Fibroblast of villous mesenchyme (primary cell): ENCODE measurements around the gene GPC1. TPM values are rescaled to one million over a fixed set of nuclear protein-coding genes. Genes with fewer than 3 reads are reported as not detected.

Source experiments
- DNase-seq: peaks from one replicate; pipeline ENCODE4 v3.0.0-alpha.2; 2010; ENCODE audit warnings: low read depth
- H3K4me3 ChIP-seq: 2 replicates; pipeline ENCODE4 v1.5.1; 2011; ENCODE audit warnings: low read depth, mild to moderate bottlenecking, low read length
- CTCF ChIP-seq: IDR thresholded peaks from 2 replicates; pipeline ENCODE4 v1.5.1; 2012; ENCODE audit warnings: low read depth, mild to moderate bottlenecking, low read length; ENCODE audit not compliant: insufficient read depth
- total RNA-seq: library from RNA; depleted of rRNA; stranded (reverse); fragments of >200 nt; gene quantifications from 2 replicates; pipeline ENCODE4 v1.2.3, GENCODE V29; 2012

Gene GPC1
- total RNA-seq, 1 donor: 88.9 TPM

GRCh38 chr2:240507778-240508251 lies 72.4 kb downstream of the GPC1 start:
- DNase-seq: no peak
- TF ChIP-seq CTCF: no peak
- H3K4me3 ChIP-seq: no peak overlapping the region

- TF ChIP-seq CTCF: no peak
- no peak for DNase-seq
- H3K4me3 ChIP-seq: no peak overlapping the region
Observed at GRCh38 chr2:240508832-240509545, 73.5 kb downstream of the GPC1 start.

GRCh38 chr2:240509667-240510512 lies 74.4 kb downstream of the GPC1 start:
- TF ChIP-seq CTCF: no peak
- no peak for DNase-seq
- no peak overlapping the region for H3K4me3 ChIP-seq

- H3K4me3 ChIP-seq: no peak overlapping the region
- no peak for DNase-seq
- no peak for TF ChIP-seq CTCF
Observed at GRCh38 chr2:240510513-240511210, 75.2 kb downstream of the GPC1 start.

GRCh38 chr2:240511351-240512108 lies 76.1 kb downstream of the GPC1 start:
- no peak for TF ChIP-seq CTCF
- no peak overlapping the region for H3K4me3 ChIP-seq
- DNase-seq: no peak

- TF ChIP-seq CTCF: no peak
- H3K4me3 ChIP-seq: no peak overlapping the region
- no peak for DNase-seq
Observed at GRCh38 chr2:240512109-240512485, 76.6 kb downstream of the GPC1 start.
